CD4-positive, alpha-beta T cell treated with Interleukin-15 for 4 hours (primary cell): ENCODE data around the gene ARMC3.
"Not testable (repeated sequence)": the region's sequence is repeated elsewhere in the genome, so short reads cannot be mapped to it uniquely, and the experiment has no call there.

Experiments
- DNase-seq: peaks from one replicate; pipeline ENCODE4 v3.0.0-alpha.2; 2020; ENCODE audit warnings: low spot score

The ARMC3 gene

DNA sequence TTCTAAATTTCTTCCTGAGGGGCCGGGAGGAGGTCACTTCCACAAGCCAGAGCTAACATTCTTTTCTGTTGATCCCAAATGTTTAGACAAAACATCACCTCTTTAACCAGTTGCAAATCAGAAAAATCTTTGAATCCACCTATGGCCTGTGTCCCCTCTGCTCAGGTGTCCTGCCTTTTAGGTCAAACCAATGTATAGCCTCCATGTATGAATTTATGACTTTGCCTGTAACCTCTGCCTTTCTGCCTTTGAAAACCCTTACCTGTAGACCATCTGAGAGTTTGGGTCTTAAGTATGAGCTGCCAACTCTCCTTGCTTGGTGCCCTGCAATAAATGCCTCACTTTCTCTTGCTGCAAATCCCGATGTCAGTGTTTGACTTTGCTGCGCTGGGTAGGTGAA is 123.4 kb downstream of the ARMC3 start:
- DNase-seq, result no peak

DNA sequence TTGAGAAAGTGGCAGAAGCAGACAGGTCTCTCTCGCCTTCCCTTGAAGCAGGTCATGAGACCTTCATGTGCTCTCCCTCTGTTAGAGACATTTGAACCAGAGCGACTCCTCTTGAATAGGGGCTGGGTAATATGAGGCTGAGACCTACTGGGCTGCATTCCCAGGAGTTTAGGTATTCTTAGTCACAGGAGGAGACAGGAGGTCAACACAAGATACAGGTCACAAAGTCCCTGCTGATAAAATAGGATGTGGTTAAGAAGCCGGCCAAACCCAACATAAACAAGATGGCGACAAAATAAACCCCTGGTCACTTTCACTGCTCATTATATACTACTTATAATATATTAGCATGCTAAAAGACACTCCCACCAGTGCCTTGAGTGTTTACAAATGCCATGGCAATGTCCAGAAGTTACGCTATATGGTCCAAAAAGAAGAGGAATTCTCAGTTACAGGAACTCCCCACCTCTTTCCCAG is 124.0 kb downstream of the ARMC3 start:
- DNase-seq, result no peak

DNA sequence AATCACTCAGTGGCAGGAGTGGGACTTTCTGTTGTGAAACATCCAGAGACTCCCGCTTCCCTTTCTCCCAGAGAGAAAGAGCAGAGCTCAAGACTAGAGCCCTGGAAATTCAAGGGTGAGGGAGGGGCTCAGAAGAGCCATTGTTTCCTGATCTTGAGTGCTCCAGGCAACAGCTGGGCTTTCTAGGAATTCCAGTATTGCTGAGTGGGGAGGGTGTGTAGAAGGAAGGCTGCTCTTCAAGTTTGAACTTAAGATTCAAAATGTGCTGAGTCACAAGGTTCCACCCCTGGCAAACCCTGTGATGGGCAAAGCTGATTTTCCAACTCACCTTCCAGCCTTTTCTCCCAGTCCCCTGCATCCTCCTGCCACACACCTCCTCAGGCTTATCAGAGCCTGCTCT is 125.2 kb downstream of the ARMC3 start:
- DNase-seq, result no peak

DNA sequence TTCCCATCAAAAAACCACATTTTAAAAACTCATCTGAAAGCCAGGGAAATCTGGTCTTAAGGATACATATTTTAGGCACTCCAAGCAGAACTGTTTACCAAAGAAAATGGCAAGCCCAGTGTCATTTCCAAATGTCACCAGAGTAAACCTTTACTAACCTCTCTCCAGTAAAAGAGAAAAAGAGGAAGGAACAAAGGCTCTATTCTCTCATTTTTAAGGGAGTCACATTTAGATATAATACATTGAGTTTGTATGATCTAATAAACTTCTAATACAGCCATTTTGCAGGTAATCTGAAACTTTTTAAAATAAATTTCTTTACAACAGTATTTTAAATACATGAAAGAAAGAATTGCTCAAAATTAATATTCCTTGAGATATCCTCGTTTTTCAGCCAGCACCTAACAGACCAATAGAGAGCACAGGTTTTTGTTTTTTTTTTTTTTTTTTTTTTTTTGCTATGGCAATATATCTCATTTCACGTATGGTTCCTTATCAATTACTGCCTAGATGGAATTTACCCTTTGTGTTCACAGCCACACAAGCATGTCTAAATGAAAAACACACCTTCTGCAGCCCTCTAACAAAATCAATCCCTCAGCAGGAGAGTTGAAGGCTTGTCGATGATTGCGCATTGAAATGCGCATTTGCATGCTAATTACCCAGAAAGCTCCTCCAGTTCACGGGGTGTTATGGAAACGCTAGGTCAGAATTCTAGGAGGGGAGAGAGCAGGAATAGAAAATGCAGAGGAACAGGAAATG is 127.8 kb downstream of the ARMC3 start:
- no peak for DNase-seq

DNA sequence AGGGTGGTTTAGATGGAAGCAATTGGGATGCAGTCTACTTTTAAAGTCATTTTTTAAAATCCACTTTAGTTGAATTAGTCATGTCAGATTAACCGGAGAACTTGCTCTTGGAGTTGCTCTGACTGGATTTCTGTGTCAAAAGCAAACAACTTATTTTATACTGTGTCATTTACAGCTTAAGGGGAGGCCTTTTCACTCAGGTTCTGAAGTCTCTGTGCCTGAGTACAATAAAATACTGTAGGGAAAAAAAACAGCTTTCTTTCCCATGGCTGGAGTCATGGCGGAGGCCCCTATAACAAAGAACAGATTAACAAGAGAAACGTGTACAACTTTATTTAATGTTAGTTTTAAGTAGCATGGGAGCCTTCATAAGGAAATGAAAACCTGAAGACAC is 128.3 kb downstream of the ARMC3 start:
- DNase-seq, result no peak

DNA sequence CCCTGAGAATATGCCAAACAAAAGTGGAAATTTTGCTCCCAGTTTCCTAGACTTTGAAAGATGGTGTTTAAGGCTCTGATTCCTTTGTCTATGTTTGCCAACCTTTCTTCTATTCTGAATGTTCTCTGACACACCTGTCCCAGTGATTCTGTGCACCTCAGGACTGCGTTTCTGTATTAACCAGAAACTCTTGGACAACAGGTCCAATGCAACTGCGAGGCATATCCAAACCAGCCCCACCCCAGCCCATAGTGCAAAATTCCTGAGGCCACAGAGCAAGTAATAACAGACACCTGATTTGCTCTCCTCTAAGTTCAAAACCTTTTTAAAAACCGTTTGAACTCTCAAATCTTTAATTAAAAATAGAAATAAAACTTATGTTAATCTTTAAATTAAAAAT is 130.5 kb downstream of the ARMC3 start:
- no peak for DNase-seq

DNA sequence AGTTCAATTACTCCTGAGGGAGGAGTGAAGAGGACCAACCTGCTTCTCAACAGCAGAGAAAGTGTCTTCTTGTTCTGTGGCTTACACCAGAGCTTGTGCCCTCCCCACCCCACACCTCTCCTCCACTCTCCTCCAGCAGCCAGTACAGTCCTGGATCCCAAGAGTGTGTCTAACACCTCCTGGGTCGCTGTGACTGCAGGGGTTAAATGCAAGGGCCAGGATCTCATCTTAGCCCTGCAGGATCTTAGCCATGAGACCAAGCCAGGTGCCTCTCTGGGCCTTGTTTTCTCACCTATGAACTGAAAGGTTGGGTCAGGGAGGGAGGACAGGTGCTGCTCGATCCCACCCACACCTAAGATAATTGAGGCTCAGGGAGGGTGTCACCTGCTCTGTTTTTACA is 133.1 kb downstream of the ARMC3 start:
- DNase-seq, result no peak

DNA sequence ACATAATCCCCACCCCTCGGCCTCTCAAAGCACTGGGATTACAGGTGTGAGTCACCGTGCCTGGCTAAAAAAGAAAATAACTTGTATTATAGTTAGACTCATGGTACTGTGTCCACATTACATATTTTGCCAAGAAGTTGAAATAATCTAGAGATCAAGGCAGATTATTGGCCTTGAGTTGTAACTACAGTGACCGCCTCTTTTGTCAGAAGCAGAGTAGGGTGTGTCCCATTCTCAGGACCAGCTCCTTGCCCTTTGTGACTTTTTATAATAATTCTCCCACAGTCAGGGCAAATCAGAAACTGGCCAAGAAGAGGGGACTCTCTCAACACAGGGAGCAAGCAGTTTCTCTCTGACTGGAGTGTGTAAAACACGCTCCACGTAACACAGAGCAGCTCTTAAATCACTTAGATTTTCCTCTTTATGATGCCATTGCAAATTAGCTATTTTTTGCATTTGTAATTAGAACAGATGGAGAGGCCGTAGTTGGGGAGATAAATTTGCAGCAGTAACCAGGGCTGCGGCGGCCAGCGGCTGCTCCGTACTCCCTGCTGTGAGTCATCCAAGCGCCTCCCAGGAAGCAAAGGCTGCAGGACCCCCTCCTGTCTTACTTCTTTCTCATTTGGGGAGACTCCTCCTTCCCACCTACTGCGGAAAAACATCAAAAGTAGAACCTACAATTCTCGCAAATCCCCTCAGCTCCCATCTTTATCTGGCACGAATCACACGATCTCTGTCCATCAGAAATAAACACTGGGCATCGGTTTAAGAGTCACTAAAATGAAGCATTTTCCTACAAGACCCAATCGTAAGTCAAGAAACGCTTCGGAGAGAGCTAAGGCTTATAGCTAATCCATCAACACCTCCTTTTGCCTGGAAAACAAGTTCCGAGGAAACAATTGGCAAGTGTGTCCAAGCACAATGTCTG is 135.5 kb downstream of the ARMC3 start:
- no peak for DNase-seq

DNA sequence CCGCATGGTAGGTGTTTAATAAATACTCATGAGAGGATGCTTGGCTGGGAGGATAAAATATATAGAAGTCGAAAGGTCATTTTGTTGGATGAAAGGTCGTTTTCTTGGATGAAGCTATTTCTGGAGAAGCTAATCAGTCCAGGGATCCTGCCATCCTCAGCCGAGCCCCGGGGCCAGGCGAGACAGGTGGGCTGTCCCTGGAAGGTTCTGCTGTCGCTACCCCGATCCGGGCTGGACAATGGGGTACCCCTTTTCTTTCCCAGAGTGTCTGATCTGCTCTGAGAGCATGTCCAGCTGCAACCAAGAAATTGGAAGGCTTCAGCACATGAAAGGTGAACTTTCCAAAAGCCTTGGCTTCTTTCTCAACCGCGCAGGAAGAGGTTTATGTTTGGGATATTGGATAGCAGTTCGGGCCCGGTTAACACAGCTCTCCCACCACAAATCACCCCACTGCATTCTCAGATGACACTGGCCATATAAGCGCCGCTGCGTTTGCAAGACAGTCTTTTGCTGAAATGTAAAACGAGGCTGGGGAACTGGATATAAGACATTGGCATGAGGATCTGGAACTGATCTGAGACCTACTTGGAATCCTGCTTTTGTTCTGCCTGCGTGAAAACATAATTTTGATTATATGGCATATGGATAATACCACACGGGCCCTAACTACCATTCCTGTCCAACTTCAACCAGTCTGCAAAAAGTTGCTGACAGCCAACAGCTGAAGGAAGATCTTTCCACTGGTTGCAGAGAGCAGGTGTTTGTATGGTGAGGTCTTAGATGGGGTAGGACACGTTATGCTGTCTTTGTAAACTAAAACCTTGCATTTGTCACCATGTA is 136.3 kb downstream of the ARMC3 start:
- no peak for DNase-seq

DNA sequence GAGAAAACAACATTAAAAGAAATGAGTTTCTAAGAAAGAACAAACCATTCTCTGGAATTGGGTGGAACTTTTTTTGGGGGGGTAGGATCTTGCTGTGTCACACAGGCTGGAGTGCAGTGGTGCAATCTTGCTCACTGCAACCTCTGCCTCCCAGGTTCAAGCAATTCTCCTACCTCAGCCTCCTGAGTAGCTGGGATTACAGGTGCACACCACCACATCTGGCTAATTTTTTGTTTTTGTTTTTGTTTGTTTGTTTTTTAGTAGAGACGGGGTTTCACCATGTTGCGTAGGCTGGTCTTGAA is 136.9 kb downstream of the ARMC3 start:
- not testable (repeated sequence) for DNase-seq

DNA sequence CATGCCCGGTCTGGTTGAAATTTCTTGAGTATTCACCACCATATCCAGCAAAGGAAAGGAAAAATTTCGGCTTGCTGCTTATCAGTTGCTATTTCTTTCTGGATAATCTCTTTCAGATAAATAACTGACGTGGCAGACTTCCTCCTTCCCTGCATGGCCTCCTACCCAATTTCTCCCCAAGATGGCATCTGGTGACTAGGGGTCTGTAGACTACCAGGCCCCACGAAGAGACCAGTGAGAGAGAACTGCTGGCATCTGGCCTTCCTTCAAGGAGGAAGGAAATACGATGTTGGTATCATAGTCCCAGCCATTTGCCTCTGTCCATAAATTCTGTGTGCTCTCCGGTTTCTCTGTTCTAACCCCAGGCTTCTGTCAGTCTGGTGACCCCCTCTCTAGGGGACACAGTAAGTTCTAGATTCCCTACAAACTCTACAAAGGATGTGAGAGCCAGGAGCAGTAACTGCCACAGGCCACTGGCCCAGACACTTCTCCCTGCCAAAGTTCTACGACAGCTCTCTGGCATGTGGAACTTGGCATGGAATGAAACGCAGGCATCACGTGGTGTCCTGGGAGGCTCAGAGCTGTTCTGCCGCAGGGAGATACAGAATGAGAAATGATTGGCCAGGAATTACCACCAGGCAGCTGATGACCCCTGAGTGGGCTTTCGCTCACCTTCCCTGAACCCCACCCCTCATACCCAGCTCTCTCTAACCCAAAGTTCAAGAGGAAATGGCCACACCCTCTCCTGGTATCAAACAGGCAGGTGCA is 137.5 kb downstream of the ARMC3 start:
- DNase-seq, result no peak

DNA sequence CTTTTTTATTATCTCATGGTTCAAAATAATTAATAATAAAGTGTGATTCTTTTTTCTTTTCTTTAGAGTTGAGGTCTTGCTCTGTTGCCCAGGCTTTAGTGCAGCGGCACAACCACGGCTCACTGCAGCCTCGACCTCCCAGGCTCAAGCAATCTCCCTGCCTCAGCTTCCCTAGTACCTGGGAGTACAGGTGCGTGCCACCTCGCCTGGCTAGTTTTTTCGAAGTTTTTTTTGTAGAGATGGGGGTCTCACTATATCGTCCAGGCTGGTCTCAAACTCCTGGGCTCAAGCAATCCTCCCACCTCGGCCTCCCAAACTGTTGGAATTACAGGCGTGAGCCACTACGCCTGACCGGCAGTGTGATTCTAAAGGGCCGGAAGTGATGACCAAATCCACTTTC is 139.5 kb downstream of the ARMC3 start:
- no peak for DNase-seq

DNA sequence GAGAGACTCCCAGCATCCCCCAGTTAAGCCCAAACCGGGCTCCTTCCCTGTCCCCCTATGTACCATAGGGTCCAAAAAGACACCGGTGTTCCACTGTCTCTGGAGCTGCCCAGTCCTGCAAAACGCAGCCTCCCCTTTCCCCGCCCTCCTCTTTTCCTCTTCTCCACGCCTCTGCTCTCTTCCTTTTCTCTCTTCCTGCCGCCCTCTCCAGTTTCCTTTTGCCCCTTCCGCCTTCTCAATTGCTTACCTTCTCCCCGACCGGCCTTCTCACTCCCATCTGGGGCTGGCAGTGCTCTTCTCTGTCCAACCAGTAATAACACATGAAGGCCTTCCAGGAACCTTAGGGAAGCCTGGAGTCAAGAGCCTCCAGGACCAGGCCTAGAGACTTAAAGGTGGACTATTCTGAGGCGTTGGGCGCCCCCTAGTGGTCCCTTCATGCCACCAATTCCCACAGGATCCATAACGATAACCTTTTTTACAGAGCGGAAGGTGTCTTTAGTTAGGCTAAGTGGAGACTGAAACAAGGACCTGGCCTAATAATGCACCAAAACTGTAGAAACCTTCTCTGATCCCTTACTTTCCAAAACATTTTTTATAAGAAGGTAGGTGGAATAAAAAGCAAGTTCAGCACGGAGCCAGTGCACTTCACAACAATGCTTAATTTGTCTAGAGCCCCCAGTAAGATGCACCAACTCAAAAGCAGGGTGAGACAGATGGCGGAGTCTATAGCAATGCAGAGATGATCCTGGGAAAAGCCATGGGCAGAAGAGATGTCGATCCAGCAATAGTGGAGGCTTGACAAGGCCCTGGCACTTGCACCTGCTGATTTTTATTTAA is 140.3 kb downstream of the ARMC3 start:
- DNase-seq, result peak; percentile 61

DNA sequence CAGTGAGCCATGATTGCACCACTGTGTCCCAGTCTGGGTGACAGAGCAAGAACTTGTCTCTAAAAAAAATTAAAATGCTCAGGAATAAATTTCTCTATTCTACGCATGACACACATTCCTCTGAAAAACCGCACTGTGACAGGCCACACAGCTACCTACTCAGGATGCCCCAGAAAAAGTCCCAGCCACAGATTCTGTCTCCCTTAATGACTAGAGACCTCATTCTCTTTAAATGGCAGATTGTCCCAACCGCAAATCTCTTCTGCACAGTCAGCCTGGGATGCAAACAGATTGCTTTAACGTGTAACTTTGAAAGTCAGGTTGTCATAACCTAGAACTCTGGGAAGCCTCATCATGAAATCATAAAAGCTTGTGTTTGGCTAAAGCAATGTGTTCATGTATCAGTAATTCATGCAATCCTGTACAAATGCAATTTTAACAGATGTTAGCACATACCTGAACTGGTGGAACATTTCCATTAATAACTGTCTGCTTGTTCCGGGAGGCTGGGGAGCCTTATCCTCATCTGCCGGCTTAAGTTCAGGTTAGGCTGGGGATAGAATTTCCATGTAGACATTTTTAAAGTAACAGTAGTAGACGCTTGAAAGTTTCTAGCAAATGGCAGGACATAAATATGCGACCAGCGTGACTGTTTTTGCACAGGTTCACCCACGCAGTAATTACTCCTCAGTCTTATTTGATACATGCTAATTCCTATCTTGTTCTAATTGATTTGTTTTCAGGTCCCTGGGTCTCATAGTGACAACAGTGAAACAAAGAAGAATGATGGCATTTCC is 141.4 kb downstream of the ARMC3 start:
- no peak for DNase-seq

DNA sequence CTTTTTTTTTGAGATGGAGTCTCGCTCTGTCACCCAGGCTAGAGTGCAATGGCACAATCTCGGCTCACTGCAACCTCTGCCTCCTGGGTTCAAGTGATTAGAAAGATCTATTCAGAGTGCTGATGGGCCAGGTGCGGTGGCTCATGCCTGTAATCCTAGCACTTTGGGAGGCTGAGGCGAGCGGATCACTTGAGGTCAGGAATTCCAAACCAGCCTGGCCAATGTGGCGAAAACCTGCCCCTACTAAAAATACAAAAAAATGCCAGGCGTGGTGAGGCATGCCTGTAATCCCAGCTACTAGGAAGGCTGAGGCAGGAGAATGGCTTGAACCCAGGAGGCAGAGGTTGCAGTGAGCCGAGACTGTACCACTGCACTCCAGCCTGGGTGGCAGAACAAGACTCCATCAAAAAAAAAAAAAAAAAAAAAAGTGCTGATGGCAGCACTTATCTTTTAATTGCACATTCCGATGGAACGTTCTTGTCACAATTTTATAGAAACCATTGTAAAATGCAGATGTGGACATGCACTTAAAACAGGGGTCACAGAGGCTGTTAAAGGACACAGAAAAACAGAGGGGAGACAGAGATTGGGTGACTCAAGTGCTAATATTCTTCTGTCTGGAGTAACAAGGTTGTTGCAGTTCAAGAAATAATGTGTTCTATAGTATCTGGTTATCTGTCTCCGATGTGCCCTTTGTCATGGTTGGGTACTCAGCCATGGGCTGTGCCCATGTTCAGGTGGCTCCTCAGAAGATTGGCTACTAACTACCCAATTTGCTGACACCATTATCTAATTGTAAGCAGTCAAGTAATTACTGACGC is 142.4 kb downstream of the ARMC3 start:
- not testable (repeated sequence) for DNase-seq

DNA sequence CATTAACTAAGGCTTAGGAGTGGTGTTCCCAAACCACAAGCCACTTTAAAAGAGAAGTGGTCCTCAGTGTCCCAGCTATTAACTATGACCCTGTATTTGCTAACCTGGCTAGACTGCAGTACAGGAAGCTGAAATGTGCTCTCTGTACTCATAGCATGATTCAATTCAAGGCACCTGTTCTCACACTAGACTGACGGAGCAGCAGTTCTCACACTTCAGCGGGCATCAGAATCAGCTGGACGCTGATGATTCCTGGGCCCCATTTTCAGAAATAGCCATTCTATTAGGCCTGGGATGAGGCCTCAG is 143.0 kb downstream of the ARMC3 start:
- DNase-seq, result no peak

DNA sequence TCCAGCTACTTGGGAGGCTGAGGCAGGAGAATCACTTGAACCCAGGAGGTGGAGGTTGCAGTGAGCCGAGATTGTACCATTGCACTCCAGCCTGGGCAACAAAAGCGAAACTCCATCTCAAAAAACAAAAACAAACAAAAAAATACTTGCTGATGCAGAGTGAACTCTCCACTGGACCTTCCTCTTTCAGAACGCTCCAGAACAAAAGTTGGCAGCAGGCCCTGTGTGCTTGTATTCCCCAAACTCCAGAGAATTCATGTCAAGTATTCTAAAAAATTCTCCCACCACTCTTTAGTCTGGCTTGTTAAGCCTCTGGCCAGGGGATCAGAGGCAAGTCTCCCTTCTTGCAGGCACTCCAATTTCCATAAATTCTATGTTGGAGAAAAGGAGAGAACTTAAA is 144.7 kb downstream of the ARMC3 start:
- not testable (repeated sequence) for DNase-seq

DNA sequence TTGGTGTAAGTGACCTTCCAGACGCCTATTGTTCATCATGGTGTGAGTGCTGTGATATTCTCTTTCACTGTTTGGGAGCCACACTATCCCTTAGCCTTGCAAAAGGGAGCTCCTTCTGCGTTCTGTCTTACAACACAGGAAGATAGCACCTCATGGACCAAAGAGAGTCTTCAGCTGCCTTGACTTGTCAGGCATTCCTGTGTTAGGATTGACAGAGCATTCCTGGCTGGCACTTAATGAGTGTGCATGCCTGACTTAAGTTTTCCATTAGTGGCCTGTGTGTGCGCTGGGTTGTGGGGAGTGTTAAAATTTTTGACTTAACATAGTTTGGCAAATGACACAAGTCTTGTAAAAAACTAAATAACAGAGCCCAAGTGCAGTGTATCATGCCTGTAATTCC is 145.7 kb downstream of the ARMC3 start:
- no peak for DNase-seq

DNA sequence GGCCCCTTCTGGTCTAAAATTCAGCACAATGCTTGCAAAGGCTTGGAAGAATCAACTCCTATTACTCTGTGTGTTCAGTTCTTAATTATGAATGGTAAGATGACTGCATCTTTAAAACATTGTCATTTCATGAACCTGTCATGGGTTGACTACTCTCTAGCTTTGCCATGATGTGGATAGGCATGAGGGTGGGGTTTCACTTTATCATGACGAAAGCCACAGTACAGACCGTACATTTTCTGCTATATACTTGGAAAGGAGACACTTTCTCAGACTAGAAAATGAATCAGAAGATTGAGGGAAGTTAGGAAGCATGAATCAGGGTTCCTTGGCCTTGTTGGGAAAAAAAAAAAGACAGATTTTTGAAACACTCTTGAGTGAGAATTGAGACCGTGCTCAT is 147.8 kb downstream of the ARMC3 start:
- DNase-seq, result no peak
